Panc1 (cell line): ENCODE data around the gene HTR3B. TPM values are rescaled to one million over a fixed set of nuclear protein-coding genes. Genes with fewer than 3 reads are reported as not detected.

Source experiments
- ATAC-seq: fragments of 200-7000 bp; cut with Tn5 transposase; 2 replicates; pipeline ENCODE4 v1.9.1; 2020; ENCODE audit warnings: mild to moderate bottlenecking, moderate library complexity
- BruUV-seq: library from RNA; stranded (reverse); fragments of 400-500 nt; replicated peaks from 2 replicates; lab custom pipeline; 2021; lab: Mats Ljungman, UMichigan
- CTCF ChIA-PET: fragments of 300-600 bp; sonication (Branson Sonifier 250); formaldehyde crosslinking; loops from one replicate; lab custom pipeline; 2022; ENCODE audit warnings: antibody characterized with exemption; lab: Charles Lee
- POLR2A ChIA-PET: fragments of 300-600 bp; sonication (Branson Sonifier 250); formaldehyde crosslinking; loops from one replicate; lab custom pipeline; 2022; ENCODE audit warnings: antibody characterized with exemption; lab: Charles Lee
- DNase-seq: peaks from one replicate; pipeline ENCODE4 v3.0.0-alpha.2; 2010; ENCODE audit warnings: low read depth, low spot score
- H3K27ac ChIP-seq: 2 replicates; pipeline ENCODE4 v1.5.1; 2011; ENCODE audit warnings: mild to moderate bottlenecking, low read length, inconsistent platforms
- H3K27me3 ChIP-seq: fragments of 200-500 bp; sonication (Bioruptor generic); 2 replicates; pipeline ENCODE4 v1.6.0; 2014; ENCODE audit warnings: low read length, inconsistent platforms; ENCODE audit not compliant: control insufficient read depth, insufficient read depth
- H3K36me3 ChIP-seq: fragments of 200-500 bp; sonication (Bioruptor generic); 2 replicates; pipeline ENCODE4 v1.5.1; 2014; ENCODE audit warnings: inconsistent platforms, mild to moderate bottlenecking, low read length, moderate library complexity; ENCODE audit not compliant: control insufficient read depth, insufficient read depth
- H3K4me1 ChIP-seq: 2 replicates; pipeline ENCODE4 v1.5.1; 2011; ENCODE audit warnings: inconsistent platforms, mild to moderate bottlenecking, low read length, moderate library complexity; ENCODE audit not compliant: control insufficient read depth, insufficient read depth
- H3K4me3 ChIP-seq, 2 experiments: 2 replicates each; pipeline ENCODE4 v1.5.1; 2011 to 2012; ENCODE audit warnings: low read depth in 2 of 2, low read length in 2 of 2, mild to moderate bottlenecking in 2 of 2, inconsistent platforms in 1 of 2, moderate library complexity in 1 of 2
- H3K9me3 ChIP-seq: fragments of 200-500 bp; sonication (Bioruptor generic); 2 replicates; pipeline ENCODE4 v1.5.1; 2014; ENCODE audit warnings: low read depth, mild to moderate bottlenecking, inconsistent platforms, low read length, moderate library complexity; ENCODE audit not compliant: control insufficient read depth, insufficient read depth
- POLR2AphosphoS5 ChIP-seq: IDR thresholded peaks from 2 replicates; pipeline ENCODE4 v1.6.1; 2012; ENCODE audit warnings: mild to moderate bottlenecking, low read depth, low read length, moderate library complexity
- SIN3A ChIP-seq: IDR thresholded peaks from 2 replicates; pipeline ENCODE4 v1.6.1; 2012; ENCODE audit warnings: low read depth, mild to moderate bottlenecking, low read length, moderate library complexity, borderline replicate concordance; ENCODE audit not compliant: insufficient read depth
- TCF7L2 ChIP-seq: IDR thresholded peaks from 2 replicates; pipeline ENCODE4 v1.6.1; 2011; ENCODE audit warnings: mild to moderate bottlenecking, low read depth, low read length, inconsistent platforms
- in situ Hi-C: cut with HindIII; loops from 2 replicates; pipeline ENCODE4 v1.10.0; 2016; ENCODE audit warnings: low sequenced_read_pairs, low pct_unique_long_range_greater_than_20kb
- intact Hi-C: fragments of 100-400 bp; cut with micrococcal nuclease; formaldehyde crosslinking; loops from one replicate; pipeline ENCODE4 v1.10.0; 2022; ENCODE audit not compliant: unreplicated experiment
- total RNA-seq: library from RNA; stranded (reverse); gene quantifications from one replicate; pipeline ENCODE4 v1.2.1, GENCODE V29; 2021; ENCODE audit not compliant: unreplicated experiment
- TF ChIP-seq, protein P1 (sequence below), 2 experiments: IDR thresholded peaks; 2 replicates each; pipeline ENCODE4 v1.6.1; 2011 to 2012; ENCODE audit warnings: low read depth in 2 of 2, control low read depth in 1 of 2, low read length in 1 of 2, mild to moderate bottlenecking in 1 of 2, moderate library complexity in 1 of 2; ENCODE audit not compliant: insufficient read depth in 1 of 2
- TF ChIP-seq, protein P2 (sequence below): fragments of 450-650 bp; IDR thresholded peaks from 2 replicates; pipeline ENCODE4 v1.5.1; 2017; ENCODE audit warnings: mild to moderate bottlenecking

HTR3B gene
- total RNA-seq, 1 experiment from 2014 or later = not detected

DNA sequence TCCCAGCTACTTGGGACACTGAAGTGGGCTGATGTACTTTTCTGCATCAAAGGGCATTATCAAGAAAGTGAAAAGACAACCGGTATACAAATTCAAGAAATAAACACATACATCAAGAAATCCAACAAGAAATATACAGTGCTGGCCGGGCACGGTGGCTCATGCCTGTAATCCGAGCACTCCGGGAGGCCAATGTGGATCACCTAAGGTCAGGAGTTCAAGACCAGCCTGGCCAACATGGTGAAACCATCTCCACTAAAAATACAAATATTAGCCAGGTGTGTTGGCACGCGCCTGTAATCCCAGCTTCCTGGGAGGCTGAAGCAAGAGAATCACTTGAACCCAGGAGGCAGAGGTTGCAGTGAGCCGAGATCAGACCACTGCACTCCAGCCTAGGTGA lies 38.7 kb upstream of the HTR3B start:
- Histone ChIP-seq H3K9me3 (no peaks in the 10 kb centered on the region), H3K27me3 (no peaks in the 10 kb centered on the region), H3K27ac (no peak overlapping the region), H3K4me3 (no peak overlapping the region), H3K36me3 (no peaks in the 10 kb centered on the region), H3K4me1 (no peaks in the 10 kb centered on the region)
- in situ Hi-C loops (no loop called here), intact Hi-C loops (no loop called here)
- no peak for ATAC-seq
- POLR2A ChIA-PET = interaction anchor here (0.7 kb wide), 1 partner anchor 13 kb away, joined by 3 read pairs; no protein-coding TSS in a partner anchor
- BruUV-seq = no TSS peak
- CTCF ChIA-PET = no interaction called here
- no peak for DNase-seq
- TF ChIP-seq SIN3A (no peak), TCF7L2 (no peak), POLR2AphosphoS5 (no peak)
- TF ChIP-seq, protein P1, sequence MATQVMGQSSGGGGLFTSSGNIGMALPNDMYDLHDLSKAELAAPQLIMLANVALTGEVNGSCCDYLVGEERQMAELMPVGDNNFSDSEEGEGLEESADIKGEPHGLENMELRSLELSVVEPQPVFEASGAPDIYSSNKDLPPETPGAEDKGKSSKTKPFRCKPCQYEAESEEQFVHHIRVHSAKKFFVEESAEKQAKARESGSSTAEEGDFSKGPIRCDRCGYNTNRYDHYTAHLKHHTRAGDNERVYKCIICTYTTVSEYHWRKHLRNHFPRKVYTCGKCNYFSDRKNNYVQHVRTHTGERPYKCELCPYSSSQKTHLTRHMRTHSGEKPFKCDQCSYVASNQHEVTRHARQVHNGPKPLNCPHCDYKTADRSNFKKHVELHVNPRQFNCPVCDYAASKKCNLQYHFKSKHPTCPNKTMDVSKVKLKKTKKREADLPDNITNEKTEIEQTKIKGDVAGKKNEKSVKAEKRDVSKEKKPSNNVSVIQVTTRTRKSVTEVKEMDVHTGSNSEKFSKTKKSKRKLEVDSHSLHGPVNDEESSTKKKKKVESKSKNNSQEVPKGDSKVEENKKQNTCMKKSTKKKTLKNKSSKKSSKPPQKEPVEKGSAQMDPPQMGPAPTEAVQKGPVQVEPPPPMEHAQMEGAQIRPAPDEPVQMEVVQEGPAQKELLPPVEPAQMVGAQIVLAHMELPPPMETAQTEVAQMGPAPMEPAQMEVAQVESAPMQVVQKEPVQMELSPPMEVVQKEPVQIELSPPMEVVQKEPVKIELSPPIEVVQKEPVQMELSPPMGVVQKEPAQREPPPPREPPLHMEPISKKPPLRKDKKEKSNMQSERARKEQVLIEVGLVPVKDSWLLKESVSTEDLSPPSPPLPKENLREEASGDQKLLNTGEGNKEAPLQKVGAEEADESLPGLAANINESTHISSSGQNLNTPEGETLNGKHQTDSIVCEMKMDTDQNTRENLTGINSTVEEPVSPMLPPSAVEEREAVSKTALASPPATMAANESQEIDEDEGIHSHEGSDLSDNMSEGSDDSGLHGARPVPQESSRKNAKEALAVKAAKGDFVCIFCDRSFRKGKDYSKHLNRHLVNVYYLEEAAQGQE (IDR thresholded peaks at IDR 0.05; ENCODE audit: insufficient read depth in 1 of 2, low read depth in 2 of 2, low read length in 1 of 2) = no peak
- TF ChIP-seq, protein P2, sequence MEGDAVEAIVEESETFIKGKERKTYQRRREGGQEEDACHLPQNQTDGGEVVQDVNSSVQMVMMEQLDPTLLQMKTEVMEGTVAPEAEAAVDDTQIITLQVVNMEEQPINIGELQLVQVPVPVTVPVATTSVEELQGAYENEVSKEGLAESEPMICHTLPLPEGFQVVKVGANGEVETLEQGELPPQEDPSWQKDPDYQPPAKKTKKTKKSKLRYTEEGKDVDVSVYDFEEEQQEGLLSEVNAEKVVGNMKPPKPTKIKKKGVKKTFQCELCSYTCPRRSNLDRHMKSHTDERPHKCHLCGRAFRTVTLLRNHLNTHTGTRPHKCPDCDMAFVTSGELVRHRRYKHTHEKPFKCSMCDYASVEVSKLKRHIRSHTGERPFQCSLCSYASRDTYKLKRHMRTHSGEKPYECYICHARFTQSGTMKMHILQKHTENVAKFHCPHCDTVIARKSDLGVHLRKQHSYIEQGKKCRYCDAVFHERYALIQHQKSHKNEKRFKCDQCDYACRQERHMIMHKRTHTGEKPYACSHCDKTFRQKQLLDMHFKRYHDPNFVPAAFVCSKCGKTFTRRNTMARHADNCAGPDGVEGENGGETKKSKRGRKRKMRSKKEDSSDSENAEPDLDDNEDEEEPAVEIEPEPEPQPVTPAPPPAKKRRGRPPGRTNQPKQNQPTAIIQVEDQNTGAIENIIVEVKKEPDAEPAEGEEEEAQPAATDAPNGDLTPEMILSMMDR = no peak

- Histone ChIP-seq H3K27me3 (no peaks in the 10 kb centered on the region), H3K9me3 (no peaks in the 10 kb centered on the region), H3K27ac (no peak overlapping the region), H3K4me3 (no peak overlapping the region), H3K4me1 (peaks cover 3% of the 10 kb centered on the region), H3K36me3 (no peaks in the 10 kb centered on the region)
- no peak for DNase-seq
- POLR2A ChIA-PET = no interaction called here
- CTCF ChIA-PET = no interaction called here
- no TSS peak for BruUV-seq
- intact Hi-C loops = no loop called here
- TF ChIP-seq POLR2AphosphoS5 (no peak), SIN3A (no peak), TCF7L2 (no peak)
- TF ChIP-seq, protein P1 (IDR thresholded peaks at IDR 0.05; ENCODE audit: insufficient read depth in 1 of 2, low read depth in 2 of 2, low read length in 1 of 2) = no peak
- TF ChIP-seq, protein P2 = no peak
- no peak for ATAC-seq
- in situ Hi-C loops = no loop called here
Measured at GRCh38 chr11:113867843-113868503, 36.6 kb upstream of the HTR3B start.
